ENCODE measurements around the gene PTPRN2. TPM values are rescaled to one million over a fixed set of nuclear protein-coding genes. Genes with fewer than 3 reads are reported as not detected.

PTPRN2 gene
- total RNA-seq, 1 experiment from 2014 or later = 2.1 TPM

- ChIA-PET CTCF (no interaction called here), RAD21 (ENCODE audit: low non-redundant PET in 1 of 2, low total read pairs in 2 of 2, uncharacterized antibody in 2 of 2, unreplicated experiment in 2 of 2) (no interaction called here), POLR2A (no interaction called here)
- intact Hi-C loops (cut with micrococcal nuclease) = no loop called here
- no peak overlapping the region for H3K4me3 ChIP-seq (replicated peaks in 1 of 2; ENCODE audit: low read depth in 1 of 2, low read length in 2 of 2)
- no peak overlapping the region for H2AFZ ChIP-seq (ENCODE audit: low read depth, low read length, poor library complexity, severe bottlenecking)
- no TSS peak for BruUV-seq (replicated peaks)
- no peak overlapping the region for H3K9ac ChIP-seq (ENCODE audit: low read length)
- no peak overlapping the region for H3K27ac ChIP-seq (ENCODE audit: low read depth, low read length)
- no peak for DNase-seq (ENCODE audit: low read depth, low spot score)
- TF ChIP-seq EZH2 (IDR thresholded peaks at IDR 0.05) = no peak
- TF ChIP-seq ELF1 (IDR thresholded peaks at IDR 0.05; ENCODE audit: borderline replicate concordance, low read depth) = no peak
- TF ChIP-seq ATF3 (IDR thresholded peaks at IDR 0.05) = no peak
- no peak for TF ChIP-seq ZNF274 (IDR thresholded peaks at IDR 0.05; ENCODE audit: low read depth, low read length)
- TF ChIP-seq POLR2AphosphoS5 (IDR thresholded peaks at IDR 0.05; ENCODE audit: low read depth, low read length) = no peak
- ATAC-seq = no peak
- H3K4me2 ChIP-seq (ENCODE audit: low read length) = no peak overlapping the region
- peaks cover 4% of the 10 kb centered on the region; the same call in 1 of the 2 replicates for H4K20me1 ChIP-seq (ENCODE audit: insufficient read depth)
- no peaks in the 10 kb centered on the region for H3K36me3 ChIP-seq (ENCODE audit: control insufficient read depth in 1 of 2, insufficient read depth in 2 of 2, low read length in 2 of 2)
- H3K9me3 ChIP-seq (ENCODE audit: control insufficient read depth in 1 of 2, insufficient read depth in 1 of 2, low read depth in 1 of 2, low read length in 2 of 2) = no peaks in the 10 kb centered on the region
- H3K27me3 ChIP-seq (ENCODE audit: insufficient read depth, low read length) = peaks cover 12% of the 10 kb centered on the region; the same call in 1 of the 2 replicates
- H3K4me1 ChIP-seq (ENCODE audit: control insufficient read depth in 1 of 2, insufficient read depth in 2 of 2, low read length in 2 of 2) = peaks cover 0 to 4% of the 10 kb centered on the region in 2 experiments; a peak in 2 of 4 replicates
- no peaks in the 10 kb centered on the region for H3K79me2 ChIP-seq (ENCODE audit: insufficient read depth, low read length)
- H3K9me2 ChIP-seq (ENCODE audit: insufficient read depth) = no peaks in the 10 kb centered on the region
These were observed 659.3 kb downstream of the PTPRN2 start for GRCh38 chr7:157928171-157928794.

GRCh38 chr7:157927313-157927925 is 660.2 kb downstream of the PTPRN2 start:
- H3K9ac ChIP-seq (ENCODE audit: low read length) = no peak overlapping the region
- no peak for ATAC-seq
- H3K9me3 ChIP-seq (ENCODE audit: control insufficient read depth in 1 of 2, insufficient read depth in 1 of 2, low read depth in 1 of 2, low read length in 2 of 2) = no peaks in the 10 kb centered on the region
- no peaks in the 10 kb centered on the region for H3K9me2 ChIP-seq (ENCODE audit: insufficient read depth)
- no peak overlapping the region for H3K4me2 ChIP-seq (ENCODE audit: low read length)
- POLR2A ChIA-PET = no interaction called here
- H4K20me1 ChIP-seq (ENCODE audit: insufficient read depth) = peaks cover 4% of the 10 kb centered on the region; the same call in 1 of the 2 replicates
- no peak for DNase-seq (ENCODE audit: low read depth, low spot score)
- H3K27me3 ChIP-seq (ENCODE audit: insufficient read depth, low read length) = peaks cover 19% of the 10 kb centered on the region; the same call in 1 of the 2 replicates
- no peak overlapping the region for H3K4me3 ChIP-seq (replicated peaks in 1 of 2; ENCODE audit: low read depth in 1 of 2, low read length in 2 of 2)
- RAD21 ChIA-PET (ENCODE audit: low non-redundant PET in 1 of 2, low total read pairs in 2 of 2, uncharacterized antibody in 2 of 2, unreplicated experiment in 2 of 2) = no interaction called here
- H3K27ac ChIP-seq (ENCODE audit: low read depth, low read length) = no peak overlapping the region
- no peaks in the 10 kb centered on the region for H3K36me3 ChIP-seq (ENCODE audit: control insufficient read depth in 1 of 2, insufficient read depth in 2 of 2, low read length in 2 of 2)
- CTCF ChIA-PET = no interaction called here
- BruUV-seq (replicated peaks) = no TSS peak
- intact Hi-C loops (cut with micrococcal nuclease) = no loop called here
- H2AFZ ChIP-seq (ENCODE audit: low read depth, low read length, poor library complexity, severe bottlenecking) = no peak overlapping the region
- peaks cover 0 to 4% of the 10 kb centered on the region in 2 experiments; a peak in 2 of 4 replicates for H3K4me1 ChIP-seq (ENCODE audit: control insufficient read depth in 1 of 2, insufficient read depth in 2 of 2, low read length in 2 of 2)
- no peaks in the 10 kb centered on the region for H3K79me2 ChIP-seq (ENCODE audit: insufficient read depth, low read length)
- TF ChIP-seq SP1 (IDR thresholded peaks at IDR 0.05; ENCODE audit: low read depth) (no peak), CTCF (IDR thresholded peaks at IDR 0.05 in 2 of 3, conservative IDR thresholded peaks at IDR 0.05 in 1 of 3; ENCODE audit: borderline replicate concordance in 1 of 3, insufficient read depth in 1 of 3, low read depth in 2 of 3, low read length in 2 of 3) (no peak), EGR1 (IDR thresholded peaks at IDR 0.05; ENCODE audit: low read depth) (no peak), ZBTB33 (IDR thresholded peaks at IDR 0.05; ENCODE audit: extremely low read depth, insufficient replicate concordance, low read length) (no peak), JUND (IDR thresholded peaks at IDR 0.05) (no peak), ATF3 (IDR thresholded peaks at IDR 0.05) (no peak), TCF7L2 (IDR thresholded peaks at IDR 0.05; ENCODE audit: borderline replicate concordance, extremely low read depth, insufficient read depth, insufficient read length) (no peak), SRF (IDR thresholded peaks at IDR 0.05; ENCODE audit: low read depth) (no peak), ZNF274 (IDR thresholded peaks at IDR 0.05; ENCODE audit: low read depth, low read length) (no peak), EZH2 (IDR thresholded peaks at IDR 0.05) (no peak), CBX3 (IDR thresholded peaks at IDR 0.05; ENCODE audit: low read depth) (no peak), POLR2A (IDR thresholded peaks at IDR 0.05; ENCODE audit: borderline replicate concordance, extremely low read depth, insufficient read depth, insufficient read length) (no peak), EZH2phosphoT487 (IDR thresholded peaks at IDR 0.05; ENCODE audit: borderline replicate concordance) (no peak)
